WTC11 (cell line): ENCODE data around the gene GATD1. TPM values are rescaled to one million over a fixed set of nuclear protein-coding genes. Genes with fewer than 3 reads are reported as not detected.

ENCODE experiments used
- ATAC-seq: fragments of 200-7000 bp; cut with Tn5 transposase; 2 replicates; pipeline ENCODE4 v1.10.0; 2021; ENCODE audit warnings: mild to moderate bottlenecking, moderate library complexity
- CTCF ChIA-PET: fragments of 300-600 bp; sonication (Branson Sonifier 250); formaldehyde crosslinking; loops from one replicate; lab custom pipeline; 2021; ENCODE audit warnings: antibody characterized with exemption; lab: Charles Lee
- POLR2A ChIA-PET: fragments of 350-600 bp; sonication (Branson Sonifier 250); formaldehyde crosslinking; loops from one replicate; lab custom pipeline; 2021; ENCODE audit warnings: antibody characterized with exemption; lab: Charles Lee
- DNase-seq: peaks from one replicate; pipeline ENCODE4 v3.0.0; 2021; ENCODE audit warnings: low spot score
- H3K27ac Mint-ChIP-seq: 2 replicates; pipeline ENCODE4 v1.8.0; 2021; ENCODE audit warnings: mixed read lengths
- H3K27me3 Mint-ChIP-seq: 2 replicates; pipeline ENCODE4 v1.8.0; 2021; ENCODE audit warnings: low read depth, mild to moderate bottlenecking, moderate library complexity, mixed read lengths
- H3K36me3 Mint-ChIP-seq: 2 replicates; pipeline ENCODE4 v1.8.0; 2021; ENCODE audit warnings: mixed read lengths
- H3K4me1 Mint-ChIP-seq: 2 replicates; pipeline ENCODE4 v1.8.0; 2022; ENCODE audit warnings: mixed read lengths
- H3K4me3 Mint-ChIP-seq: 2 replicates; pipeline ENCODE4 v1.8.0; 2021; ENCODE audit warnings: mild to moderate bottlenecking, moderate library complexity, mixed read lengths
- H3K9me3 Mint-ChIP-seq: 2 replicates; pipeline ENCODE4 v1.8.0; 2021; ENCODE audit warnings: mixed read lengths
- ATF2 ChIP-seq: sonication (generic); formaldehyde crosslinking; IDR thresholded peaks from 2 replicates; pipeline ENCODE4 v1.8.1; 2022; ENCODE audit warnings: low read depth, missing genetic modification reagents, borderline replicate concordance
- CREB1 ChIP-seq: sonication (generic); formaldehyde crosslinking; IDR thresholded peaks from 2 replicates; pipeline ENCODE4 v1.8.0; 2023; ENCODE audit warnings: mild to moderate bottlenecking, missing genetic modification reagents
- CREM ChIP-seq: sonication (generic); formaldehyde crosslinking; IDR thresholded peaks from 2 replicates; pipeline ENCODE4 v1.8.1; 2022; ENCODE audit warnings: mild to moderate bottlenecking, missing genetic modification reagents, moderate library complexity
- E2F1 ChIP-seq: sonication (generic); formaldehyde crosslinking; IDR thresholded peaks from 2 replicates; pipeline ENCODE4 v1.8.0; 2022; ENCODE audit warnings: mild to moderate bottlenecking, missing genetic modification reagents
- ETV6 ChIP-seq: sonication (generic); formaldehyde crosslinking; IDR thresholded peaks from 2 replicates; pipeline ENCODE4 v1.8.1; 2022; ENCODE audit warnings: mild to moderate bottlenecking, missing genetic modification reagents
- FOXP1 ChIP-seq: sonication (generic); formaldehyde crosslinking; IDR thresholded peaks from 2 replicates; pipeline ENCODE4 v1.8.0; 2022; ENCODE audit warnings: missing genetic modification reagents, mild to moderate bottlenecking, moderate library complexity, borderline replicate concordance
- JAZF1 ChIP-seq: fragments of 250-450 bp; sonication (Bioruptor Pico); IDR thresholded peaks from 2 replicates; pipeline ENCODE4 v1.9.0; 2021; ENCODE audit warnings: moderate library complexity, mild to moderate bottlenecking, inconsistent platforms
- MYBL2 ChIP-seq: sonication (generic); formaldehyde crosslinking; IDR thresholded peaks from 2 replicates; pipeline ENCODE4 v1.8.1; 2023; ENCODE audit warnings: mild to moderate bottlenecking, moderate library complexity, missing genetic modification reagents
- PRRX2 ChIP-seq: fragments of 250-450 bp; sonication (Bioruptor Pico); IDR thresholded peaks from 2 replicates; pipeline ENCODE4 v1.8.0; 2021; ENCODE audit warnings: mild to moderate bottlenecking
- SP1 ChIP-seq: sonication (generic); formaldehyde crosslinking; conservative IDR thresholded peaks from 2 replicates; pipeline ENCODE4 v1.8.1; 2022; ENCODE audit warnings: missing genetic modification reagents
- USF1 ChIP-seq: sonication (generic); formaldehyde crosslinking; IDR thresholded peaks from 2 replicates; pipeline ENCODE4 v1.8.0; 2022; ENCODE audit warnings: mild to moderate bottlenecking, missing genetic modification reagents
- USF2 ChIP-seq: sonication (generic); formaldehyde crosslinking; IDR thresholded peaks from 2 replicates; pipeline ENCODE4 v1.8.1; 2023; ENCODE audit warnings: mild to moderate bottlenecking, missing genetic modification reagents, moderate library complexity
- ZNF121 ChIP-seq: sonication (generic); formaldehyde crosslinking; IDR thresholded peaks from 2 replicates; pipeline ENCODE4 v1.8.0; 2023; ENCODE audit warnings: missing genetic modification reagents
- ZNF138 ChIP-seq: sonication (generic); formaldehyde crosslinking; conservative IDR thresholded peaks from 2 replicates; pipeline ENCODE4 v1.8.1; 2022; ENCODE audit warnings: mild to moderate bottlenecking, moderate library complexity, missing genetic modification reagents
- ZNF219 ChIP-seq: sonication (generic); formaldehyde crosslinking; IDR thresholded peaks from 2 replicates; pipeline ENCODE4 v1.8.0; 2023; ENCODE audit warnings: missing genetic modification reagents, mild to moderate bottlenecking, borderline replicate concordance
- ZNF423 ChIP-seq: fragments of 250-450 bp; sonication (Bioruptor Pico); IDR thresholded peaks from 2 replicates; pipeline ENCODE4 v2.1.2; 2022; ENCODE audit warnings: mild to moderate bottlenecking, moderate library complexity
- ZNF425 ChIP-seq: fragments of 250-450 bp; sonication (Bioruptor Pico); conservative IDR thresholded peaks from 2 replicates; pipeline ENCODE4 v1.9.0; 2021; ENCODE audit warnings: mild to moderate bottlenecking
- ZNF532 ChIP-seq: fragments of 250-450 bp; sonication (Bioruptor Pico); IDR thresholded peaks from 2 replicates; pipeline ENCODE4 v1.9.0; 2021; ENCODE audit warnings: mild to moderate bottlenecking, borderline replicate concordance
- total RNA-seq: library from RNA; stranded (reverse); gene quantifications from 3 replicates; pipeline ENCODE4 v1.2.3, GENCODE V29; 2021

Gene GATD1
- total RNA-seq, 1 experiment from 2014 or later = 87.6 TPM

GRCh38 chr11:773425-773824, 3.9 kb downstream of the GATD1 start (continued):
- no peak for TF ChIP-seq ZNF425
- TF ChIP-seq MYBL2 (CRISPR knock-in tag) = no peak

- no peaks in the 10 kb centered on the region for H3K27me3 Mint-ChIP-seq
- DNase-seq = peak; percentile 12
- H3K27ac Mint-ChIP-seq = no peak overlapping the region
- peaks cover 9% of the 10 kb centered on the region; the same call in 1 of the 2 replicates for H3K36me3 Mint-ChIP-seq
- peaks cover 11% of the 10 kb centered on the region for H3K4me1 Mint-ChIP-seq
- H3K9me3 Mint-ChIP-seq = no peaks in the 10 kb centered on the region
- TF ChIP-seq CREM (CRISPR knock-in tag) (no peak), E2F1 (CRISPR knock-in tag) (no peak), FOXP1 (CRISPR knock-in tag) (no peak), ETV6 (no peak)
- H3K4me3 Mint-ChIP-seq = no peak overlapping the region
- no peak for ATAC-seq
- ChIA-PET POLR2A (no interaction called here), CTCF (interaction anchor here (1.4 kb wide), 1 partner anchor 11 kb away, joined by 3 read pairs; no protein-coding TSS in a partner anchor)
These were observed 4.6 kb downstream of the GATD1 start for GRCh38 chr11:772429-773390.

GRCh38 chr11:771617-772204, 5.6 kb downstream of the GATD1 start:
- TF ChIP-seq ZNF121 (no peak), CREB1 (no peak), ATF2 (CRISPR knock-in tag) (no peak), PRRX2 (no peak), ZNF138 (no peak), ZNF423 (no peak), ZNF532 (no peak), USF1 (CRISPR knock-in tag) (no peak), JAZF1 (CRISPR knock-in tag) (no peak), SP1 (CRISPR knock-in tag) (no peak), ZNF219 (no peak), USF2 (CRISPR knock-in tag) (no peak)
- POLR2A ChIA-PET = no interaction called here
- ATAC-seq = peak; percentile 53

More at GRCh38 chr11:771617-772204, 5.6 kb downstream of the GATD1 start:
- Mint-ChIP-seq H3K36me3 (peaks cover 14% of the 10 kb centered on the region), H3K27me3 (no peaks in the 10 kb centered on the region), H3K4me3 (no peak overlapping the region), H3K4me1 (peaks cover 11% of the 10 kb centered on the region), H3K9me3 (no peaks in the 10 kb centered on the region), H3K27ac (peak overlapping the region; percentile 57; the same call in 1 of the 2 replicates)
- CTCF ChIA-PET = interaction anchor here (1.4 kb wide), 1 partner anchor 12 kb away, joined by 3 read pairs; no protein-coding TSS in a partner anchor
- peak; percentile 14 for DNase-seq
